OCI-LY7 (cell line): ENCODE results near the gene ZDHHC5. TPM values are rescaled to one million over a fixed set of nuclear protein-coding genes. Genes with fewer than 3 reads are reported as not detected.
A peak's percentile ranks its signal among the peaks of the same experiment; 100 is the strongest.

ENCODE experiments used
- BruUV-seq: library from RNA; stranded (reverse); fragments of 400-500 nt; replicated peaks from 2 replicates; lab custom pipeline; 2021; lab: Mats Ljungman, UMichigan
- CTCF ChIA-PET: fragments of 300-600 bp; sonication (Branson Sonifier 250); formaldehyde crosslinking; loops from one replicate; lab custom pipeline; 2022; ENCODE audit warnings: antibody characterized with exemption; ENCODE audit not compliant: unreplicated experiment; lab: Charles Lee
- POLR2A ChIA-PET: fragments of 300-600 bp; sonication (Branson Sonifier 250); formaldehyde crosslinking; loops from one replicate; lab custom pipeline; 2022; ENCODE audit warnings: antibody characterized with exemption; lab: Charles Lee
- DNase-seq: peaks from one replicate; pipeline ENCODE4 v3.0.0-alpha.2; 2015; ENCODE audit warnings: low spot score
- H2AFZ ChIP-seq: fragments of 200-600 bp; sonication (generic), shearing (Covaris generic); 2 replicates; pipeline ENCODE4 v1.6.1; 2014; ENCODE audit warnings: mild to moderate bottlenecking, antibody characterized with exemption, low read length, moderate library complexity
- H3K27ac ChIP-seq: fragments of 200-600 bp; sonication (generic); 2 replicates; pipeline ENCODE4 v1.5.1; 2014; ENCODE audit warnings: mixed run types, low read depth, mild to moderate bottlenecking, moderate library complexity, low read length, inconsistent platforms; ENCODE audit not compliant: poor library complexity, severe bottlenecking
- H3K36me3 ChIP-seq: fragments of 200-600 bp; sonication (generic); 2 replicates; pipeline ENCODE4 v1.6.1; 2014; ENCODE audit warnings: mild to moderate bottlenecking, antibody characterized with exemption, low read length, moderate library complexity, mixed read lengths; ENCODE audit not compliant: insufficient read depth
- H3K4me1 ChIP-seq: fragments of 200-600 bp; sonication (generic); 2 replicates; pipeline ENCODE4 v1.5.1; 2014; ENCODE audit warnings: mild to moderate bottlenecking, low read length; ENCODE audit not compliant: insufficient read depth, poor library complexity, severe bottlenecking
- H3K4me2 ChIP-seq: fragments of 200-600 bp; sonication (generic); 2 replicates; pipeline ENCODE4 v1.6.1; 2014; ENCODE audit warnings: mild to moderate bottlenecking, low read length
- H3K4me3 ChIP-seq: fragments of 200-600 bp; sonication (generic); 2 replicates; pipeline ENCODE4 v1.5.1; 2014; ENCODE audit warnings: mild to moderate bottlenecking, low read depth, low read length; ENCODE audit not compliant: poor library complexity, severe bottlenecking
- H3K79me2 ChIP-seq: fragments of 200-600 bp; sonication (generic); 2 replicates; pipeline ENCODE4 v1.6.1; 2016; ENCODE audit warnings: low read depth, mild to moderate bottlenecking, low read length, moderate library complexity, mixed read lengths; ENCODE audit not compliant: insufficient read depth
- H3K9me2 ChIP-seq: fragments of 200-600 bp; sonication (generic); 2 replicates; pipeline ENCODE4 v1.6.1; 2016; ENCODE audit warnings: mild to moderate bottlenecking, low read length, mixed read lengths; ENCODE audit not compliant: insufficient read depth
- H3K9me3 ChIP-seq: fragments of 200-600 bp; sonication (generic); 2 replicates; pipeline ENCODE4 v1.6.1; 2014; ENCODE audit warnings: mild to moderate bottlenecking, mixed run types, low read length, mixed read lengths
- H4K20me1 ChIP-seq: fragments of 200-600 bp; sonication (generic); 2 replicates; pipeline ENCODE4 v1.6.1; 2014; ENCODE audit warnings: mild to moderate bottlenecking, antibody characterized with exemption, low read length, moderate library complexity, mixed read lengths; ENCODE audit not compliant: insufficient read depth
- CTCF ChIP-seq: fragments of 200-600 bp; sonication (generic); conservative IDR thresholded peaks from 2 replicates; pipeline ENCODE4 v1.5.1; 2014; ENCODE audit warnings: mild to moderate bottlenecking, antibody characterized with exemption, low read length, moderate library complexity, mixed read lengths
- EZH2phosphoT487 ChIP-seq: fragments of 200-600 bp; sonication (generic); IDR thresholded peaks from 2 replicates; pipeline ENCODE4 v1.6.1; 2018; ENCODE audit warnings: low read depth, borderline replicate concordance, mild to moderate bottlenecking, mixed run types, antibody characterized with exemption, low read length, moderate library complexity, mixed read lengths
- intact Hi-C: fragments of 100-400 bp; cut with micrococcal nuclease; formaldehyde crosslinking; loops from one replicate; pipeline ENCODE4 v1.10.0; 2022; ENCODE audit not compliant: unreplicated experiment
- total RNA-seq, 2 experiments: library from RNA; depleted of rRNA in 1 of 2; stranded (reverse); fragments of >200 nt in 1 of 2; shearing (Covaris generic) in 1 of 2; gene quantifications; 2 replicates each; pipeline ENCODE4 v1.2.3, GENCODE V29; 2014 to 2022

The ZDHHC5 gene
- total RNA-seq, 2 experiments from 2014 or later = 27.5 to 57.4 TPM

GRCh38 chr11:57735619-57736298, 67.8 kb downstream of the ZDHHC5 start:
- Histone ChIP-seq H2AFZ (no peak overlapping the region), H3K4me3 (no peak overlapping the region), H4K20me1 (no peaks in the 10 kb centered on the region), H3K4me2 (no peak overlapping the region), H3K27ac (no peak overlapping the region), H3K36me3 (peaks cover 82% of the 10 kb centered on the region), H3K9me3 (no peaks in the 10 kb centered on the region), H3K4me1 (peaks cover 6% of the 10 kb centered on the region), H3K79me2 (peaks cover 59% of the 10 kb centered on the region), H3K9me2 (no peaks in the 10 kb centered on the region)
- TF ChIP-seq EZH2phosphoT487 (no peak), CTCF (no peak)
- BruUV-seq = no TSS peak
- POLR2A ChIA-PET = interaction anchor here (1.1 to 1.7 kb wide), 5 partner anchors 13 to 373 kb away, joined by 3 to 8 read pairs (median 3); no protein-coding TSS in a partner anchor
- CTCF ChIA-PET = no interaction called here
- no peak for DNase-seq
- intact Hi-C loops = no loop called here

GRCh38 chr11:57741132-57742086, 73.5 kb downstream of the ZDHHC5 start, which contains the start of gene SELENOH:
SELENOH (plus strand) TSS chr11:57741491; CDS start chr11:57741596, 105 bp downstream.
- Histone ChIP-seq H3K9me3 (no peaks in the 10 kb centered on the region), H3K4me1 (peaks cover 20% of the 10 kb centered on the region), H3K27ac (peak within 1 kb of the TSS; percentile 77), H4K20me1 (peaks cover 6% of the 10 kb centered on the region; the same call in 1 of the 2 replicates), H3K79me2 (peaks cover 27% of the 10 kb centered on the region), H3K36me3 (peaks cover 92% of the 10 kb centered on the region), H3K9me2 (no peaks in the 10 kb centered on the region), H2AFZ (peak within 1 kb of the TSS; percentile 76; the same call in 1 of the 2 replicates), H3K4me2 (peak within 1 kb of the TSS; percentile 90), H3K4me3 (peak within 1 kb of the TSS; percentile 97)
- CTCF ChIA-PET = no interaction called here
- intact Hi-C loops = loop anchor here (1.0 to 10.0 kb wide), 6 partner anchors 29 to 836 kb away; partner anchors contain the start of genes LPXN, MED19, P2RX3 and SSRP1
- TF ChIP-seq CTCF = no peak
- no peak for TF ChIP-seq EZH2phosphoT487
- peak; percentile 97 for DNase-seq
- POLR2A ChIA-PET = interaction anchor here (0.6 to 1.2 kb wide), 7 partner anchors 14 to 767 kb away, joined by 3 to 6 read pairs (median 4); partner anchors contain the start of gene MED19
- BruUV-seq = no TSS peak
